ENCODE measurements around the gene SLC38A5. TPM values are rescaled to one million over a fixed set of nuclear protein-coding genes. Genes with fewer than 3 reads are reported as not detected.

The SLC38A5 gene
- total and polyA plus RNA-seq, 9 of the 15 experiments (the other 6 are each of a cell fraction or from before 2014, with no cell fraction given) = 9.3 to 228 (median 142) TPM

- peak in 1 of 2 experiments; percentile 17 for TF ChIP-seq E2F6 (IDR thresholded peaks at IDR 0.05; ENCODE audit: borderline replicate concordance in 1 of 2, extremely low read depth in 1 of 2, insufficient read depth in 1 of 2, insufficient read length in 1 of 2, low read depth in 1 of 2, low read length in 1 of 2, poor library complexity in 1 of 2, severe bottlenecking in 1 of 2)
- TF ChIP-seq GABPB1 (CRISPR knock-in tag; IDR thresholded peaks at IDR 0.05) = peak; percentile 22; the same call in 1 of the 2 replicates
- TF ChIP-seq TAL1 (IDR thresholded peaks at IDR 0.05) = 0 out of 2 replicates have a peak, but pooled peaks have one; percentile 19
- peak; percentile 33; the same call in 1 of the 2 replicates for TF ChIP-seq PKNOX1 (IDR thresholded peaks at IDR 0.05)
- TF ChIP-seq, protein P1, sequence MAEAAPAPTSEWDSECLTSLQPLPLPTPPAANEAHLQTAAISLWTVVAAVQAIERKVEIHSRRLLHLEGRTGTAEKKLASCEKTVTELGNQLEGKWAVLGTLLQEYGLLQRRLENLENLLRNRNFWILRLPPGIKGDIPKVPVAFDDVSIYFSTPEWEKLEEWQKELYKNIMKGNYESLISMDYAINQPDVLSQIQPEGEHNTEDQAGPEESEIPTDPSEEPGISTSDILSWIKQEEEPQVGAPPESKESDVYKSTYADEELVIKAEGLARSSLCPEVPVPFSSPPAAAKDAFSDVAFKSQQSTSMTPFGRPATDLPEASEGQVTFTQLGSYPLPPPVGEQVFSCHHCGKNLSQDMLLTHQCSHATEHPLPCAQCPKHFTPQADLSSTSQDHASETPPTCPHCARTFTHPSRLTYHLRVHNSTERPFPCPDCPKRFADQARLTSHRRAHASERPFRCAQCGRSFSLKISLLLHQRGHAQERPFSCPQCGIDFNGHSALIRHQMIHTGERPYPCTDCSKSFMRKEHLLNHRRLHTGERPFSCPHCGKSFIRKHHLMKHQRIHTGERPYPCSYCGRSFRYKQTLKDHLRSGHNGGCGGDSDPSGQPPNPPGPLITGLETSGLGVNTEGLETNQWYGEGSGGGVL (CRISPR knock-in tag; IDR thresholded peaks at IDR 0.05) = no peak
- TF ChIP-seq SOX6 (IDR thresholded peaks at IDR 0.05) = peak; percentile 74; the same call in 1 of the 2 replicates
- peak; percentile 35; the same call in 1 of the 2 replicates for TF ChIP-seq SPI1 (IDR thresholded peaks at IDR 0.05; ENCODE audit: borderline replicate concordance, low read depth, low read length)
- TF ChIP-seq XRCC4 (IDR thresholded peaks at IDR 0.05; ENCODE audit: extremely low read depth, insufficient read depth, insufficient read length) = no peak
- no peak for TF ChIP-seq SRSF7 (optimal IDR thresholded peaks at IDR 0.05; ENCODE audit: low read depth, low read length)
- TF ChIP-seq, protein P2, sequence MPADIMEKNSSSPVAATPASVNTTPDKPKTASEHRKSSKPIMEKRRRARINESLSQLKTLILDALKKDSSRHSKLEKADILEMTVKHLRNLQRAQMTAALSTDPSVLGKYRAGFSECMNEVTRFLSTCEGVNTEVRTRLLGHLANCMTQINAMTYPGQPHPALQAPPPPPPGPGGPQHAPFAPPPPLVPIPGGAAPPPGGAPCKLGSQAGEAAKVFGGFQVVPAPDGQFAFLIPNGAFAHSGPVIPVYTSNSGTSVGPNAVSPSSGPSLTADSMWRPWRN (IDR thresholded peaks at IDR 0.05; ENCODE audit: low read depth) = peak; percentile 66
- TF ChIP-seq ETV5 (CRISPR knock-in tag; IDR thresholded peaks at IDR 0.05; ENCODE audit: low read depth) = peak; percentile 34; the same call in 1 of the 2 replicates
- TF ChIP-seq ATF1 (CRISPR knock-in tag; IDR thresholded peaks at IDR 0.05) = no peak
- 0 out of 2 replicates have a peak, but pooled peaks have one; percentile 18 for TF ChIP-seq ATF1 (tag; IDR thresholded peaks at IDR 0.05)
- TF ChIP-seq NFE2 (IDR thresholded peaks at IDR 0.05; ENCODE audit: low read depth) = peak; percentile 54; the same call in 1 of the 2 replicates
- peak in 1 of 2 experiments; percentile 35; a peak in 1 of 4 replicates for TF ChIP-seq FOXK2 (conservative IDR thresholded peaks at IDR 0.05 in 1 of 2, IDR thresholded peaks at IDR 0.05 in 1 of 2; ENCODE audit: low read depth in 2 of 2)
- no peak for TF ChIP-seq ZKSCAN8 (CRISPR knock-in tag; IDR thresholded peaks at IDR 0.05)
- no peak for TF ChIP-seq ETS1 (conservative IDR thresholded peaks at IDR 0.05; ENCODE audit: control insufficient read depth, low read depth, low read length)
- no peak for TF ChIP-seq SNRNP70 (optimal IDR thresholded peaks at IDR 0.05; ENCODE audit: low read depth, low read length)
Measured at GRCh38 chrX:48487362-48487798, 17.3 kb upstream of the SLC38A5 start (continued).

Data from K562 (cell line).